ENCODE data around the gene CAMTA1.

CAMTA1 gene

DNA sequence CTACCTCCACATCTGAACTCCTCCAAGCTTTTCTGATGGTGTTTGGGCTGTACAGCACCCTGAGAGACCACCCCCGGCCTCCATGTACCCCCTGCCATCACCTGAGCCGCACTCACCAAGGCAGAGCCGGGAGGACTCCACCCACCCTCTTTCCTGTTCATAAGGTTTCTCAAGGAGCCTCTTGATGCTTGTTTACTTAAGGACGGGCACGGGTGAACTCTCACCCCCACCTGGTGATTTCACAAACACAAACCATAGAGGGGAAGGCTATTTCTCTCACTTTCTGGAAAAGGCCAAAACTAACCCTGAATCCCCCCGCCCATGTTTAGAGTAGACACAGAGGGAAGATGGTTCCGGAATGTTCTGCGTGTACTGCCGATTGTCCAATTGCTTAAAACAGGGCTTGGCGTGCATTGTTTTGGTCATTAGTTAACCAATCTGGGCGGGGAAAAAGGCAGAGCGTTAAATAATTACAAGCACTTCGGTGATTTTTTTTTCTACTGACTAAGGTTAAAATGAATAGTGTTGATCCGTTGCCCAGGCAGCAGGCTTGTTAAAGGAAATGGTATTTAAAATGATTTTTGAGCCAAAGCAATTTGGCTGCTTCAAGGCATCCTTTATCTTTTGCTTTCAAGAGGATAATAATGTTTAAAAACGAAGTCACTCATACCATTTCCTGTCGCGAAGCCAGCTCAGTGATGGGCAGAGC lies 706.0 kb downstream of the CAMTA1 start:
- no peak for DNase-seq

DNA sequence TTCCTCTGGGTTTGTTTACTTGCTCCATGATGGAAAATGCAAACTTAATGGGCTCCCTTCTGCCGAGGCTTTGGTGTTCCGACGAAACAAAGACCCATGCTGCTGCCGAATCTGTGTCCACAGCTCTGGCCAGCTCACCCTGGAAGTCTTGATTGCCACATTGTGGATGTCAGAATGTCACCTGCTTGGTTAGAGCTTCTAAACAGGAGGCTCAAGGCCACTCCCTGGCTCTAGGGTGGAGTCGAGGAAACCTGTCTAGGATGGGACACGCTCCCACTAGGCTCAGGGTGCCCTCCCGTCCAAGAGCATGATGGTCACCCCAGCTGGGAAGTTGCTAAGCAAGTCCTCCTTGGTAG lies 706.5 kb downstream of the CAMTA1 start:
- DNase-seq: no peak

DNA sequence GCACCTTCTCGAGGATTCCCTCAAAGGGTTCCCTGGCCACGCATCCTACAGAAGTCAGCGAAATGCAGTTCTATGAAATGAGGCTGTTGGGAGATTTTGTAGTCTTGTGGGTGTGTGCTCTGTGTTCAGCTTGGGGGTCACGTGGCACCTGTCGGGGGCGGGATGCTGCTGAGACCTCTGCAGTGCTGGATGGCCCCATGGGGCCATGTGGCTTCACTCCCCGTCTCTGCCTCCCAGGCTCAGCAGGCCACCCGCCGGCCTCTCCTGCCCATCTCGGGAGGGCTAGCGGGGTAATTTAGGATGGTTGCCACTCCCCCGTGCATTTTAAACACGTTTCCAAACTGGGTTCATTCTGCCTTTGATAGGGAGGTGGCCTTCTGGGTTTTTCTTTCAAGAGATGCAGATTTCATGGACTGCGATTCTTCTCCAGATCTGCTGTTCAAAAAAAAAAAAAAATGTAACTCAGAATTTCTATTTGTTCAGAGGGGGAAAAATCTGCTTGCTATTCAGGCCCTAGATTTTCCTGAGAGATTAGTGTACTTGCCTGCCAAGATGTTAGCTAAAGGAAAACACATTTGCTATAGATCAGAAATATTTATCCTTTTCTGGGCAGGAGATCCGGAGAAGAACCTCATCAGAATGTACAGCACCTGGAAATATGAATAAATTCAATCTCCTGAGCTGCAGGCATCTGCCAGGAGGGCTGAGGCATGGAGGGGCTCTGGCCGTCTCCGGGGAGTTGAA lies 708.6 kb downstream of the CAMTA1 start:
- DNase-seq: no peak

DNA sequence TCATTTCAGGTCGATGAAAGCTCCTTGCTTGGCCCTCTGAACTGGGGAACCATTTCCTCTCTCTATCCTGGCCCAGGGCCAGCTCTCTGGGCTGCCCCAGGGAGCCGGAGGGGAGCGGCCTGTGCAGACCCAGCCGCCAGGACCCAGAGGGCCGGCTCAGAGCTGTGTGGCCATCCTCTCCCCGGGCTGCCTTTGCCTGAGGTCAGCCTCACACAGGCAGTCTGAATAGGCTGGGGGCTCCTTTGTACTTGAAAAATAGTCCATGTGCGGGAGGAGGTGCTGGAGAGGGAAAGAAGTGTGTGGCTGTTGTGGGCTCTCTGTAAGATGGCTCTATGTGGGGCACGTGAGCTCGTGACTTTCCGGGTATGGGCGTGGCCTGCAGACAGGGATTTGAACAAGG lies 710.7 kb downstream of the CAMTA1 start:
- no peak for DNase-seq

DNA sequence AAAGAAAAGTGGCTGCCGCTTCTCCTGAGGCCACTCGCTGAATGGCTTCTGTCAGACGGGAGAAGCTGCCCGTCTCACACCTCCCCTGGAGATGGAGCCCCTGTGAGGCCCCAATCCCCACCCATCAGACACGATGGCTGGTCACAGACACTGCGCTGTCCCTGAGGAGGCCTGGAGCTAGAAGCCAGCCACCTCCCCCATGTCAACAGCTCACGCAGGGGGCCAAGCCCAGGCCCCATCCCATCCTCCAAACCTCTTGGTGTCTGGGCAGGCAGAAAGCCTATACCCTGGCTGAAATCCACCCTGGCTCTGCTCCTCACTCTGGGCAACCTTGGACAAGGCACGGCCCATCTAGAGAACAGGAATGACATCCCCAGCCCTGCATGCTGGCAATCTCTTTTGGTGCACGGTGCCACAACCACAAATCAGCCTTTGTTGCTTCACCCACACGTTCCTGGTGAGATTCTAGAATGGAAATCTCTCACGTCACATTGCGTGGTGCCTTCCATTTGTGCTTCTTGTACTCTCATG lies 711.9 kb downstream of the CAMTA1 start:
- DNase-seq: no peak

DNA sequence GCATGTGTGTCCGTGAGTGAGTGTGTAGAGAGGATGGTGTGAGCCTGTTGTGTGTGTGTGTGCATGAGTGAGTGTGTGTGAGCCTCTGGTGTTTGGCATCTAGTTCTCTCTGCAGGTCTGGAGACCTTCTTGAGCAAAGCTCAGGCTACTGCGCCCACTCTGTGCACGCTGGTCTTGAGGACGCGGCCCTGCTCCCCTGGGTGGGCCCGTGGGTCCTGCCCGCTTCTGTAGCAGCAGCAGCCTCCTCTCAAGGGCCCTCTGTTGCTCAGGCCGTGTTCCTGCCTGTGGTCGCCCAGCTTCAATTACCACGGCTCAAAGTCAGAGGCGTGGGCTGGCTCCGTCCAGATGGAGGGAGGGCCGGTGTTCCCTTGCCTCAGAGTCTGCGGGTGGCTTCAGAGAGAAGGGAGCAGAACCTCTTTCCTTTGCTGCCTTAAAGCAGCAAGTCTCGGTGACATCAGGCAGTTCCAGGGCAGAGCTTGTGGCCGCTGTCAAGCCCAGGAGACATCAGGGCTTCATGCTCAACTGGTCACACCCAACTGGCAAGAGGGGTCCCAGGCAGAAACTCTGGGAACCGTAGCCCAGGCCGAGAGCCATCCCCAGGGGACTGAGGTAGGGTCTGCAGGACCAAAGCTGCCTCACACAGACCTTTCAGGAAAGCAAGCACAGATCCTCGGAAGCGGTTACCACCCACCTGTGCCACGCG lies 715.3 kb downstream of the CAMTA1 start:
- DNase-seq: no peak

DNA sequence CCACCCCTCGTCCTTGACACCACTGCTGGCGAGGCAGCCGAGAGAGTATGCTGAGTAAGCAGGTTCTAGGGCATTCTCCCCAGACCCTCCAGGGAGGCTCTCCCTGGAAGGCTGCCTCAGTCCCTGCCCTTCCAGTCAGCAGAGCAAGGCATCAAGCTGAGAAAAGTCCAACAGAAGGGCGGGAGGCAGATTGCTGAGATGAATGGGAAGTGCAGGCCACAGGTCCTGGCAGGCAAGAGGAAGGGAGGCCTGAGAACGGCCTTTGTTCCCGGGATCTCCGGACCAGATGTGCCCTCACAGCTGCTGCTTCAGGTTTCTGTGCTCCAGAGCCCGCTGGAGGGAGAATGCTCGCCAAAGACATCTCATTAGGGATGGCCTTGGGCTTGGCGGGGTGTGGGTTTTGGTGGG lies 715.8 kb downstream of the CAMTA1 start:
- DNase-seq: no peak

DNA sequence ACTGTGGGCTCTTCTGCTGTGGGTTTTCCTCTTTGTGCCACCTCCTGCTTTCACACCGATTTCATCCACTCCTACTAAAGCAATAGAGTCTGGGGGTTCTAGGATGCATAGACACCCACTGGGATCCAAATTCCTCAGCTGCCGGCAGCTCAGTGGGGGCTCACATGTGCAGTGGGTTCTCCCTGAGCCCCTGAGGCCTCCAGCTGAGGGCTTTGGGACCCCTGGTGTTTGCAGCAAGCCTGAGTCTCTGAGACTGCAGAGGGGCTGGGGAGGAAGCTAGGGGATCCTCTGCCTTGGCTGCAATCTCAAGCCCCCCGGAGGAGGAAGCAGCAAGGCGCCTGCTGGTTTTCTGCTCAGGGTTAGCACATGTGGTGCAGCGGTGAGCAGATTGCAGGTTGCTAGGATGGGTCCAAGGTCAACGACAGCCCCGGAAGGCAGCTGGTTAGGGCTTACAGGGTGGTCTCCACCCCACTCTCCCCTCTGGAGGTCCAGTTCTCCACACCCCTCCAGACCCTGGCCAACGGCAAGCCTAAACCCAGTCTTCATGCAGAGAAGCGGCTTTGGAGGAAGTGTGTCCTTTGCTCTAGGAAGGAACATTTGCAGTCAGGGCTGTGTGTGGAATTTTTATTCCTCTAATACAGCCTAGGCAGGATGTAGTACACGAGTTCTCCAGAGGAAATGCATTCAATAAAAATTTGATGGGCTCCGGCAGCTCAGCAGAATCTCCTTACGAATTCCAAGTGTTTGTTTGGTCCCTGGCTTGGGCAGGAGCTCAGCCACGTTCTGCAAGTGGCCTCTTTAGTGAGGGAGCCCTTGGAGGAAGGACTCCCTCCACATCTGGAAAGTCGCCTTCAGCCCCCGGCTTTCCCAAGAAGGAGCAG lies 716.7 kb downstream of the CAMTA1 start:
- no peak for DNase-seq

DNA sequence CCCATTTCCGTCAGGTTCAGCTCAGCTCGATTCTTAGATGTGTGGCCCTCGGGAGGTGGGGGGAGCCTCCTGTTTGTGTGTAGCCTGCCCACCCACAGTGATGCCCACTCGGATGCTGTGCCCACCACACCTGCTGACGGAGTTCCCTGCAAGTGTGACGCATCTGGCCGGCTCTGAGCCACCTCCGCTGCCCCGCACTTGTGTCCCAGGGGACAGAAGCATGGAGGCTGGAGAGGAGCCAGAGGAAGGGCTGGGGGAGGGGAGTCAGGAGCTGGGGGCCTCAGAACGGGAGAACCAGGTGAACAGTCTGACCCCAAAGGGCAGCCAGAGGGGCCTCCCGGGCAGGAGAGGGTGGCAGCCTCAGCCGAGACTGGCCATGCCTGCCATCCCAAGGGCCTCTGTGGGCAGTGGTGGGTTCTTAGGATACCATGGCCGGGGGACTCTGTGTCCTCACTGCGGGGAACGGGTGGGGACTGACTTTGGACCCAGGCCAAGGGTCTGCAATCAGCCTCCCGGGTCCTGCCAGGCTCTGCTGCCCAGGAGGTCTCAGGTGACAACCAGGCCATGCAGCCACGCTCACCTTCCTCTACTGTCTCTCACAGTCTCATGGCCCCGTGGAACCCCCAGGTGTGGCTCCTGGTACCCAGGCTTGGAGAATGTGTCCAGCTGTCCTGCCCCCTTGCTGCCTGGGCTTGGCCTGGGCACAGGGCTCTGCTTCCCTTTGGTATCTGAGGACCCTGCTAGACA lies 718.6 kb downstream of the CAMTA1 start:
- DNase-seq: no peak

DNA sequence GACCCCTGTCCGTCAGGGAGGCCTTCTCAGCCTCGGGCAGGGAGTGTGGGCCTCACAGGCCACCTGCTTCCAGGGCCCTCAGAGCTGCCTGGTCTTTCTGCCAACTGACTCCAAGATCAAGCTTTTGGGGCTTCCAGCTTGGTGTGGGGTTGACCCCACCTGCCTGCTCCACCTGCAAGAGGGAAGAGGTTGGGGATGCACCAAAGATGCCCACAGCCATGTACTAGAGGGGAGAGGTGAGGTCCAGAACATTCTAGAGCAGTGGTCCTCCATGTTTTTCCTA lies 719.1 kb downstream of the CAMTA1 start:
- DNase-seq: no peak

DNA sequence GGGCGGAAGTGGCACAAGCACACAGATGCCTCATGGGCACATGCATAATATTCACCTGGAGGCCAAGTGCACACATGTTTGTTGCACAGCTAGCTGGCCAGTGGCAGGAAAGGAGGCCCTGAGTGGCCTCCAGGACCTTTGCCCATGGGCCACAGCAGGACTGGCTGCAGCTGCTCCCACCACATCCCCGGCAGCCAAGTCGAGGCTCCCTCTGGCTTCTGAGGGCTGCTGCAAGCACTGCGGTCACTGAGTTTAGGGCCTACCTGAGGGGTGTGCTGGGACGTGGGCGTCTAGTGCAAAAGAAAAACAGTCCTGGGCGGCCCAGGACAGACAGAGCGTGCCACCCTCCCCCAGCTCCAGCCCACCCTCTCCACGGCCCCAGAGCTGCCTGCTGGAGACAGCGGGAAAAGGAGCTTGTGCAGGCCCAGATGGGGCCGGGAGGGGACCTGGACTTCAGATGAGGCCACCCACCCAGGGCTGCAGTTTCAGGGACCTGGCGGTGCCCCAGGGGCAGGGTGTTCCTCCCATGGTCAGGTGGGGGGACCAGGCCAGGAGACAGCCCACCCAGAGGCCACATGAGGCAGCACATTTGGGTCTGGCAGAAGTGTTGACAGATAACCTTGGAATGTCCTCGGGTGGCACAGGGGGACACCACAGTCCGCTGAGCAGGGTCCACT lies 720.0 kb downstream of the CAMTA1 start:
- DNase-seq: no peak

DNA sequence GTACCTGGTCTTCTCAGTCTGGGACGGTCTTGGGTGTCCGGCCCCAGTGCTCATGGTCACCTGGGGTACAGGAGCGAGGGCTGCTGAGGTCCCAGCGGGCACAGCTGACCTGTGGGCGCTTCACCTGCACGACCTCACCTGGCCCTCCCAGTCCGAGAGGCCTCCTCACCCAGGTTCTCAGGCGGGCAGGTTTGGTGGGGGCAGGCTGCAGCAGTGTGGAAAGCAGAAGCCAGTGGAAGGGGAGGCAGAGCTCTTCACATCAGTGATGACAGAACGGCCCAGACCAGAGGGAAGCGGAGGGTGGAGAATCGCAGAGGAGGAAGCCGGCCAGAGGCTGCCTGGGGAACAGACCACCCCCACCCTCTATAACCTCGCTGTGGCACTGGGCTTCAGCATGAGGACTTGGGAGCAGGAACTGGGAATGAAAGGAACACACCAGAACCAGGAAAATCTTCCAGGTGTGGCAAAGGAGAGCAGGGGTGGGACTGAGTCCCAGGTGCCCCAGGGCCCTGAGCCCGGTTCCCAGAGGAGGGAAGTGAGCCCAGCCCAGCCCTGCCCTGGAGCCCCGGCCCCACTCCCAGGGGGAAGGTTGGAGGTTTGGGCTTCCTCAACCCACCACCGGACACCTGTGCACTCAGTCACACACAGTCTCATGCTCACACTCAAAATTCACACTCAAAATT lies 720.7 kb downstream of the CAMTA1 start:
- no peak for DNase-seq

DNA sequence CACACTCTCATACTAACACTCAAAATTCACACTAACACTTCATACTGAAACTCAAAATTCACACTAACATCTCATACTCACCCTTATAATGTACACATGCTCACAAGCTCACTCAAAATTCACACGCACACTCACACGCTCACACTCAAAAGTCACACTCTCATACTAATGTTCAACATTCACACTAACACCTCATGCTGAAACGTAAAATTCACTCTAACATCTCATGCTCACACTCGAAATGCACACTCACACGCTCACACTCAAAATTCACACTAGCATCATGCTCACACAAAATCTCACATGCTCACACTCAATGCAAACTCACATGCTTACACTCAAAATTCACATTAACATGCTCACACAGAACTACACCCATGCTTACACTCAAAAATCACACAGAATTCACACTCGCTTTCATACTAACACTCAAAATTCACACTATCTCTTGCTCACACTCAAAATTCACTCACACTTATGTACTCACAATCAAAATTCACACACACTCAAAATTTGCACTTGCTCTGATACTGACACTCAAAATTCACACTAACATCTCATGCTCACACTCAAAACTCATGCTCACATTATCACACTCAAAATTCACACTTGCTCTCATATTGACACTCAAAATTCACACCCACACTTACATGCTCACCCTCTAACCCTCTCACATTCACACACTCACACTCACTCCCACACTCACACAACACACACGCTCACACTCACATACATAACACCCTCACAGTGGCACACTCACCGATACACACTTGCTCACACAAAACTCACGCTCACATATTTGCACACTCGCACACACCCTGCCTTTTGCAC lies 721.4 kb downstream of the CAMTA1 start:
- no peak for DNase-seq

DNA sequence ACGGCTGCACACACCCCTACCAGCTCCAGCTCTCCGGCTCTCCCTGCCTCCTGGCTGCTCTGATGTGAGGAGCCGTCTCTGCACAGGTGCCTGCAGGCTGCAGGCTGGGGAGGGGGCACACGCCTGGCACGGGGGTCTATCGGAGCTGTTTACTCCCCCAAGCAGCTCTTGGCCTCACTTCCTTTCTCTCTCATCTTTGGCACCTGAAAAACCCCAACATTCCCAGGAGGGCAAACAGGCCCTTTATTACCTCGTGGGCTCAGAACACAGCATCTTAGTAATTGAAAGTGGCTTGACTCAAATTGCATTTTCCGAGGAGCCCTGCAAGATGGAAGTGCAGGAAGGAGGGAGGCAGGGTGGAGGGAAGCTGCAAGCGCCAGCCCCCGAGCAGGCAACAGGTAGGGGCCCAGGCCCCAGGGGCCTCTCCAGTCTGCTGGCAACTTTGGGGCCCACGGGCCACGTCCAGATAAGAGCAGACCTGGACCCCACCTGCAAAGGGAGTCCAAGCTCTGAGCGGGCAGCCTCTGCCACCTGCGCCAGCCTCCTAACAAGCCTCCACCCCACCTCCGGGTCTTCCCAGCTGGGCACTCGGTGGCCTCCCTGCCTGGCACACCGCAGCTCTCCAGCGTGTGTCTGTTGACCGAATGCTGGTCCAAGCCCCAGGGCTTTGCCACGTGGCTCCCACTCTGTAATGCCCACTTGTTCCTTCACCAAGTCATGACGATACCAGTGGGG lies 722.2 kb downstream of the CAMTA1 start:
- DNase-seq: no peak

DNA sequence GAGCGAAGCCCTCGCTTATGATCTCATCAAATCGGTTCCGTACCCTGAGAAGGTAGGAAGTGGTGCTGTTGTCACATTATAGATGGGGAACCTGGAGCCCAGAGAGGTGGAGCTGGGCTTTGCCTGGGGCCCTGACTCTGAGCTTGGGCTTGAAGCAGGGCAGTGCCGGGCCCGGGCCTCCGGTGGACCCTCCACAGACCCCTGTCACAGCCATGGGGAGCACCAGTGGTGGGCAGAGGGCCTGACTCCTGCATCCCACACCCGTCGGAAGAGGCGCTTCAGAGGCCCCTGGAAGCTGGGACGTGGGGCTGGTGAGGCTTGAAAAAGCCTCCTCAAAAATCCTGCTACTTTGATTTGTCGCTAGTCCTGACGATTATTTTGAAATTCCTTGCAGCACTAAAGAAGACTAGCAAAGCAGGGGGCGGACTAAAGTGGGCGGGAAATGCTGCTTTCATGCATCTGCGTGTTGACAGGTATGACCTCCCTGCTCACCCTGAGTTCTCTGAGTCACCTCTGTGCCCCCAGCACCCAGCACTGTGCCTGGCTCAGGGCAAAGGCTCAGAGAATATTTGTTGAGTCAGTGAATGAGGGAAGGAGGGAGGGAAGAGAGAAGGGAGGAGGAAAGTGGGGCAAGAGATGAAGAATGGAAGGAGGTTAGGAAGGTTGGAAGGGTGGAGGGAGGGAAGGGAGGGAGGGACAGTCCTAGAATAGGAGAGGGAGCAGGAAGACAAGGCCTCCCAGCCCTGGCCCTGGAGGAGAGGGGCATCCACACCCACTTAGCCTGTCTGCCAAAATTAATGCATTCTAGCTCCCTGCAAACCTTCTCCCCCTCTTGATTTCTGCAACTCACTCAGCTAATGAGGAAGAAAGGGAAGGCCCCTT lies 723.0 kb downstream of the CAMTA1 start:
- DNase-seq: no peak

DNA sequence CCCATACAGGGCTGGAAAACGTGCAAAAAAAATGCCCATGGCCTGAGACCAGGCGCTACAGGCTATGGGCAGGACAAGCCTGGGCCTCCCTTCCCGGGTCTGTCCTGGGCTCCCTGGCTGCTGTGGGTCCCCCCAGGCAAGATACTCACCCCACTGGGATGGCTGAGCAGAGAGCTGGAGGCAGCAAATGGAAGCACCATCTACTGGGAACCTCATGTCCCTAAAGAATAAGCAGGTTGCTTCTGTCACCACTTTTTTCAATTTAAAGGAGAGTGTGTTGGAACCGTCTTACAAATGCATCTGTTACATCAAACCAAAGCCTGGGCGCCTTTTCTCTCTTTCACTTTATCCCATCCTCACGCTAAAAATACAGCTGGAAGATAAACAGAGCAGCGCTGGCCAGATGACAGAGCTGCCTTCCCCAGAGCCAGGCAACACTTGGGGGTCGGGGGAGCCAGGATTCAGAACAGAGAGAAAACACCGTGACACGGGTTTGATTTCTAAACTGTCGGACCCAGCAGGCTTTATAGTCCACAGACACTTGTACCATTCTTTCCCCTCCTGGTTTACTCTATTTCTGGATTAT lies 723.8 kb downstream of the CAMTA1 start:
- no peak for DNase-seq

DNA sequence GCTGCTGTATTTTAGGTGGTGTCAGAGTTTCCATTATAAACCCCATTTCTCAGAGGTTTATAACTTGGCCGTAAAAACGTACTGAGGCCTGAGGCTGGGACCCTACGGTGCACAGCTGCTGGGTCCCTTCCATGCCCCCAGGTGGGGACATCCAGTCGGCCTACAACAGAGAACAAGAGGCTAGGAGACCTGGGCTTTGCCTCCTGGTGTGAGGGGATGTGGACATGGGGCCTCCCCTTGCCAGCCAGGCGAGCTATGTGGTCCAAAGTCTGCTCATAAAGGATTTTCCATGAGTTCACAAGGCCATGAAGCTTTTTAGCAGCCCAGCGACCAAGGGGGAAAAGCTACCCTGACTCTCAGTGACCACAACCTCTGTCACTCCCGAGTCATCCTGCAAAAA lies 724.3 kb downstream of the CAMTA1 start:
- DNase-seq: no peak

DNA sequence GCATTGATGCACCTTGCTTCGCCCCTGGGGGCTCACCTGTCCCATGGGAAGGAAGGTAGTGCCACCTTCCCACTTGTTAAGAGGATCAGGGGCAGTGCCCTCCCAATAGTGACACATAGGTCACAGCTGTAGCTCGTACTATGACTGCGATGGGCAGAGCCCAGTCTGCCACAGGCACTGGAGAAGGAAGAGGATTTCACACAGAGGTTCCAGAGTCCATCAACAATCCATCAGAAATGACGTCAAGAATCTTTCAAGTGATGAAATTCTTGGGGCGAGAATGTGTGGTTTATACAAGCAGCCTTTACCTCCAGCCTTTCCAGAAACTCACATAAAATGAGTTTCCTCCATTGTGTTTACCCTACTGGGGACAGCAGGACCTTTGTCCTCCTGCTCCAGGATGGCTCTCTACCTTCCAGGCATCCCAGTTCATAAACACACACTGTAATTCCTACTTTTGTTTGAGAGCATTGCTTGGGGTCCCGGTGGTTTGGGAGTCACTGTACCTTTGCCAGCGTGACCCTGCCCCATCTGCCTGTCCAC lies 725.2 kb downstream of the CAMTA1 start:
- no peak for DNase-seq
